Heart left ventricle (tissue), 16 donors: Measurements from ENCODE around the gene DPM1. TPM values are rescaled to one million over a fixed set of nuclear protein-coding genes. Genes with fewer than 3 reads are reported as not detected.

ENCODE experiments used
- ATAC-seq, 4 donors: fragments of 200-7000 bp; cut with Tn5 transposase; one replicate each; pipeline ENCODE4 v1.9.1; 2020 to 2022; ENCODE audit warnings: moderate library complexity in 4 of 4, mild to moderate bottlenecking in 3 of 4, moderate number of reproducible peaks in 1 of 4
- DNase-seq, 5 donors: peaks; one replicate each; pipeline ENCODE4 v3.0.0-alpha.2; 2020
- H3K27ac ChIP-seq, 12 donors: fragments of 200-600 bp; sonication (generic) in 4 of 12; one replicate each; pipeline versions ENCODE4 v1.5.0 to v1.8.0; 2016 to 2022; ENCODE audit warnings: mild to moderate bottlenecking in 2 of 12
- H3K27me3 ChIP-seq, 9 donors: fragments of 200-600 bp; sonication (generic) in 2 of 9; one replicate each; pipeline versions ENCODE4 v1.5.1 to v1.8.0; 2016 to 2022; ENCODE audit warnings: mild to moderate bottlenecking in 3 of 9
- H3K36me3 ChIP-seq, 9 donors: fragments of 200-600 bp; sonication (generic) in 2 of 9; one replicate each; pipeline versions ENCODE4 v1.5.0 to v1.8.0; 2018 to 2022; ENCODE audit warnings: mild to moderate bottlenecking in 2 of 9
- H3K4me1 ChIP-seq, 12 donors: fragments of 200-600 bp; sonication (generic) in 4 of 12; one replicate each; pipeline versions ENCODE4 v1.5.0 to v1.8.0; 2016 to 2022; ENCODE audit warnings: mild to moderate bottlenecking in 3 of 12
- H3K4me3 ChIP-seq, 12 donors: fragments of 200-600 bp; sonication (generic) in 4 of 12; one replicate each; pipeline versions ENCODE4 v1.5.0 to v1.8.0; 2017 to 2022; ENCODE audit warnings: mild to moderate bottlenecking in 9 of 12, moderate library complexity in 4 of 12
- H3K9me3 ChIP-seq, 12 donors: fragments of 200-600 bp; sonication (generic) in 4 of 12; one replicate each; pipeline versions ENCODE4 v1.5.0 to v1.8.0; 2016 to 2022; ENCODE audit warnings: mild to moderate bottlenecking in 1 of 12
- CTCF ChIP-seq, 12 donors: fragments of 200-600 bp; sonication (generic) in 4 of 12; IDR thresholded peaks; one replicate each; pipeline versions ENCODE4 v1.5.0 to v1.8.0; 2018 to 2022; ENCODE audit warnings: antibody characterized with exemption in 12 of 12, mild to moderate bottlenecking in 5 of 12
- POLR2A ChIP-seq, 2 donors: fragments of 450-650 bp; IDR thresholded peaks; one replicate each; pipeline ENCODE4 v1.6.1; 2017; ENCODE audit warnings: antibody characterized with exemption in 2 of 2, mild to moderate bottlenecking in 2 of 2, moderate library complexity in 2 of 2
- WGBS, 4 donors: extraction: QIAGEN DNeasy Blood & Tissue Kit in 2 of 4; methylation state at CpG; one replicate each; pipeline versions ENCODE4 v1.1.5 to v1.1.7; 2013 to 2018; 5-methylcytosine and 5-hydroxymethylcytosine counted together
- intact Hi-C, 10 donors: fragments of 100-400 bp; cut with DNase I; formaldehyde crosslinking; loops; one replicate each; pipeline versions ENCODE4 v1.11.1 to v1.14.2; 2022
- polyA plus RNA-seq, 2 donors: library from polyadenylated mRNA; stranded (reverse); fragments of 200-250 nt; gene quantifications; one replicate each; pipeline ENCODE4 v1.2.3, GENCODE V29; 2013
- total RNA-seq, 9 donors: library from RNA; depleted of rRNA in 2 of 9; stranded (reverse); fragments of >200 nt in 2 of 9; fragmentation: NEBNext Ultra II Directional in 3 of 9; extraction: Animal tissue kit (Norgen Biotek cat#: 25700) in 3 of 9; gene quantifications; one replicate each; pipeline versions ENCODE4 v1.1.0 to v1.2.4, GENCODE V29; 2016 to 2023
- donor health status: ischemic (EF 13 %, LVEDD 7.1; RV severe dilation, severe dysfunction).
- donor health status: healthy with polysubstance abuse.
- donor health status: DM: no; HTN: yes; CAD: no.
- donor health status: DM: no; HTN: no; CAD: no.
- donor health status: ischemic (EF 25% LVEDD 6.9; RV normal size, moderate dysfunction).
- donor health status: ischemic (EF 25% LVEDD 5.7; RV mildly dilated, moderate dysfunction).
- donor health status: healthy.
- donor health status: DM: yes; HTN: yes; CAD: no.
- donor health status: ischemic (EF 35%, LVEDD 5.7; RV mildly dilated, moderate dysfunction).
- donor health status: nonischemic (EF 11% LVEDD 7.7; RV severe dilation, severe dysfunction).
- donor health status: DM: yes; HTN: yes; CAD: no.
- donor health status: PGD.
- donor health status: ischemic (EF 29% LVEDD 5.4; RV normal size, mild dysfunction).
- donor health status: nonischemic (EF 23%, LVEDD 6.1; RV moderate dilation, normal function).

DPM1 gene
- total and polyA plus RNA-seq, 11 donors = 32.5 to 58.2 (median 49.5) TPM

- H3K27me3 ChIP-seq = no peaks in the 10 kb centered on the region
- H3K9me3 ChIP-seq = no peaks in the 10 kb centered on the region
- H3K4me3 ChIP-seq = no peak overlapping the region
- WGBS, 4 donors = 88 to 89% (median 89%) methylated on average over 11 to 12 of the region's 12 CpGs
- TF ChIP-seq CTCF (IDR thresholded peaks at IDR 0.05) = no peak
- no peak for TF ChIP-seq POLR2A (IDR thresholded peaks at IDR 0.05)
- peaks cover 0 to 36% (median 25%) of the 10 kb centered on the region in 9 donors for H3K36me3 ChIP-seq
- peaks cover 0 to 5% (median 0%) of the 10 kb centered on the region in 12 donors for H3K4me1 ChIP-seq
- DNase-seq = no peak
- no peak overlapping the region for H3K27ac ChIP-seq
- ATAC-seq = no peak
- intact Hi-C loops = no loop called here
These were observed 72.0 kb downstream of the DPM1 start for GRCh38 chr20:50886184-50886790.

- H3K9me3 ChIP-seq = no peaks in the 10 kb centered on the region
- no peak overlapping the region for H3K4me3 ChIP-seq
- H3K27me3 ChIP-seq = no peaks in the 10 kb centered on the region
- intact Hi-C loops = no loop called here
- DNase-seq (no peak), ATAC-seq (no peak)
- H3K27ac ChIP-seq = no peak overlapping the region
- TF ChIP-seq CTCF (IDR thresholded peaks at IDR 0.05) (no peak), POLR2A (IDR thresholded peaks at IDR 0.05) (no peak)
- peaks cover 0 to 5% (median 0%) of the 10 kb centered on the region in 12 donors for H3K4me1 ChIP-seq
- peaks cover 0 to 31% (median 20%) of the 10 kb centered on the region in 9 donors for H3K36me3 ChIP-seq
- WGBS, 4 donors = 92 to 94% (median 93%) methylated on average over 5 of the region's 5 CpGs
These were observed 72.6 kb downstream of the DPM1 start for GRCh38 chr20:50885781-50886180.

- intact Hi-C loops = no loop called here
- peaks cover 0 to 5% (median 0%) of the 10 kb centered on the region in 12 donors for H3K4me1 ChIP-seq
- TF ChIP-seq CTCF (IDR thresholded peaks at IDR 0.05) (no peak), POLR2A (IDR thresholded peaks at IDR 0.05) (no peak)
- WGBS, 4 donors = 77 to 86% (median 84%) methylated on average over 7 of the region's 7 CpGs
- ATAC-seq (no peak), DNase-seq (no peak)
- no peak overlapping the region for H3K27ac ChIP-seq
- H3K27me3 ChIP-seq = no peaks in the 10 kb centered on the region
- H3K9me3 ChIP-seq = no peaks in the 10 kb centered on the region
- H3K4me3 ChIP-seq = no peak overlapping the region
- H3K36me3 ChIP-seq = peaks cover 0 to 24% (median 12%) of the 10 kb centered on the region in 9 donors
These were observed 73.3 kb downstream of the DPM1 start for GRCh38 chr20:50885068-50885467.

Other genes with a start within 250 kb of the DPM1 start
- gene PARD6B, start 227.0 kb downstream of the DPM1 start, total RNA-seq = 10 to 100 TPM in 1 of 9 donors, 1 to 10 TPM in 8; 2.7 to 12.2 (median 5.1) TPM
- 1 to 10 TPM; 1.3 to 2.4 TPM for gene PARD6B, start 227.0 kb downstream of the DPM1 start, polyA plus RNA-seq
- 1 to 10 TPM; 1.7 to 5.1 (median 2.1) TPM for gene BCAS4, start 163.5 kb downstream of the DPM1 start, total RNA-seq
- gene BCAS4, start 163.5 kb downstream of the DPM1 start, polyA plus RNA-seq = 1 to 10 TPM in 1 of 2 donors, under 1 TPM in 1; 0.78 to 1.8 TPM
- 10 to 100 TPM; 27.5 to 50.6 (median 33.3) TPM for gene ADNP, start 27.1 kb downstream of the DPM1 start, total RNA-seq
- gene ADNP, start 27.1 kb downstream of the DPM1 start, polyA plus RNA-seq = 10 to 100 TPM; 18.1 to 21.4 TPM
- gene MOCS3, start 286 bp upstream of the DPM1 start, total RNA-seq = 1 to 10 TPM; 2.6 to 3.9 (median 2.8) TPM
- gene MOCS3, start 286 bp upstream of the DPM1 start, polyA plus RNA-seq = 1 to 10 TPM; 1.2 to 2.7 TPM
- under 1 TPM in 7 of 9 donors, not detected in 2; 0.10 to 0.59 (median 0.38) TPM for gene KCNG1, start 64.6 kb upstream of the DPM1 start, total RNA-seq
- gene KCNG1, start 64.6 kb upstream of the DPM1 start, polyA plus RNA-seq = under 1 TPM; 0.11 to 0.64 TPM